ENCODE results near the gene ZNF438.
"Not testable (repeated sequence)": the region's sequence is repeated elsewhere in the genome, so short reads cannot be mapped to it uniquely, and the experiment has no call there.

Gene ZNF438

DNA sequence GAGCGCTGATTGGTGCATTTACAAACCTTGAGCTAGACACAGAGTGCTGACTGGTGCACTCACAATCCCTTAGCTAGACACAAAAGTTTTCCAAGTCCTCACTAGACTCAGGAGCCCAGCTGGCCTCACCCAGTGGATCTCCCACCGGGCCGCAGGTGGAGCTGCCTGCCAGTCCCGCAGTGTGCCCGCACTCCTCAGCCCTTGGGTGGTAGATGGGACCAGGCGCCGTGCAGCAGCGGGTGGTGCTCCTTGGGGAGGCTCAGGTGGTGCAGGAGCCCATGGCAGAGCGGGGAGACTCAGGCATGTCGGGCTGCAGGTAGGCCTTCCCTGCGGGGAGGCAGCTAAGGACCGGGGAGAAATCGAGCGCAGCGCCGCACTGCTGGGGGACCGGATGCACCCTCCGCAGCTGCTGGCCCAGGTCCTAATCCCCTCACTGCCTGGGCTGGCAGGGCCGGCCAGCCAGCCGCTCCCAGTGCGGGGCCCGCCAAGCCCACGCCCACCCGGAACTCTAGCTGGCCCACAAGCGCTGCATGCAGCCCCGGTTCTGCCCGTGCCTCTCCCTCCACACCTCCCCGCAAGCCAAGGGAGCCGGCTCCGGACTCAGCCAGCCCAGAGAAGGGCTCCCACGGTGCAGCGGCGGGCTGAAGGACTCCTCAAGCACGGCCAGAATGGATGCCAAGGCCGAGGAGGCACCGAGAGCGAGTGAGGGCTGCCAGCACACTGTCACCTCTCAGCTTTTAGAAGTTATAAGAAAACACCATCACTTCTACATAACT lies 128.9 kb downstream of the ZNF438 start:
- DNase-seq (ENCODE audit: extremely low read depth, low read depth) = no peak
- TF ChIP-seq, protein P1, sequence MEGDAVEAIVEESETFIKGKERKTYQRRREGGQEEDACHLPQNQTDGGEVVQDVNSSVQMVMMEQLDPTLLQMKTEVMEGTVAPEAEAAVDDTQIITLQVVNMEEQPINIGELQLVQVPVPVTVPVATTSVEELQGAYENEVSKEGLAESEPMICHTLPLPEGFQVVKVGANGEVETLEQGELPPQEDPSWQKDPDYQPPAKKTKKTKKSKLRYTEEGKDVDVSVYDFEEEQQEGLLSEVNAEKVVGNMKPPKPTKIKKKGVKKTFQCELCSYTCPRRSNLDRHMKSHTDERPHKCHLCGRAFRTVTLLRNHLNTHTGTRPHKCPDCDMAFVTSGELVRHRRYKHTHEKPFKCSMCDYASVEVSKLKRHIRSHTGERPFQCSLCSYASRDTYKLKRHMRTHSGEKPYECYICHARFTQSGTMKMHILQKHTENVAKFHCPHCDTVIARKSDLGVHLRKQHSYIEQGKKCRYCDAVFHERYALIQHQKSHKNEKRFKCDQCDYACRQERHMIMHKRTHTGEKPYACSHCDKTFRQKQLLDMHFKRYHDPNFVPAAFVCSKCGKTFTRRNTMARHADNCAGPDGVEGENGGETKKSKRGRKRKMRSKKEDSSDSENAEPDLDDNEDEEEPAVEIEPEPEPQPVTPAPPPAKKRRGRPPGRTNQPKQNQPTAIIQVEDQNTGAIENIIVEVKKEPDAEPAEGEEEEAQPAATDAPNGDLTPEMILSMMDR (IDR thresholded peaks at IDR 0.05; ENCODE audit: low read depth, low read length) = no peak

DNA sequence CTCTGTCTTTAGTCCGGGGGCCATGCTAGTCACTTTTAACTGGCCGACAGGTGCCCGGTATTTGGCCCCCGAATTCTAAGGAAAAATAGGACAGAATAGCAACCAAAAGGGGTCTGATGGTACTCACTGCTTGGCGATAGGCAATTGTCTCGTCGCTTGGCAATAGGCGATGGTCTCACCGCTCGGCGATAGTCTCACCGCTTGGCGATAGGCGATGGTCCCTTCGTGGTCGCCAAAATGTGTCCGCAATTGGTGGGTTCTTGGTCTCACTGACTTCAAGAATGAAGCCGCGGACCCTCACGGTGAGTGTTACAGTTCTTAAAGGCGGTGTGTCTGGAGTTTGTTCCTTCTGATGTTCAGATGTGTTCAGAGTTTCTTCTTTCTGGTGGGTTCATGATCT lies 130.2 kb downstream of the ZNF438 start:
- DNase-seq (ENCODE audit: extremely low read depth, low read depth) = not testable (repeated sequence)

DNA sequence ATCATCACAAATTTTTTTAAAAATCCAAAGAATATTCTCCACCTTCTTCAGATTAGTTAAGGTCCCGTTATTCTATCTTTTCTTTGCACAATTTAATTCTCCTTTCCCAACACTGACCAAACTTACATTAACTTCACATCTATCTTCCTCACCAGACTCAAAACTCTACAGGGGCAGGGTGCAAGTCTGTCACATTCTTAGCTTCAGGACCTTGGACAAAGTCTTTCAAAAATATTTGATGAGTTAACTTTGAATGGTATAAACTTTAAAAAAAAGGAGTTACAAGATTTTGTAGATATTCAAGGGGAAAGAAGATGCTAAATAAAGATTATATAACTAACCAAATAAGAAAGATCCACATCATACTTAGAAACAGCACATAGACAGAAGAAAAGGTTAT lies 132.7 kb downstream of the ZNF438 start:
- TF ChIP-seq, protein P1 (IDR thresholded peaks at IDR 0.05; ENCODE audit: low read depth, low read length) = no peak
- no peak for DNase-seq (ENCODE audit: extremely low read depth, low read depth)

DNA sequence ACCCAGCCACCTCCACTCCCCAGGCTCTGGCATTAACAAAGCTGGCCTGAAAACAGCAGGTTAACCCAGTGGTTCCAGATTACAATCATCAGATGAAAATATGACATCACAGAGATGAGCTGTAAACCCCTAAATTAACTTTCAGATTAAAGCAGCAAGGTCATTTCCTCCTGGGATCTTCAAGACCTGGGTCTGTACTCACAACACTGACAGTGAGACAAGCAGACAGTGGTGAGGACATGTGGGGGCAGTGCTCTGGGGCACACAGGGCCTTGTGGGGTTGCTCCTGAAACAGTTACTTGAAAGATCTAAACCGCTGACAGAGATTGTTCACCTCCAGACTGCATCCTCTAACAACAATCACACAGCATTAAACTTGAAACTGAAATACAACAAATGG lies 134.1 kb downstream of the ZNF438 start:
- no peak for DNase-seq (ENCODE audit: extremely low read depth, low read depth)
- TF ChIP-seq, protein P1 (IDR thresholded peaks at IDR 0.05; ENCODE audit: low read depth, low read length) = no peak

DNA sequence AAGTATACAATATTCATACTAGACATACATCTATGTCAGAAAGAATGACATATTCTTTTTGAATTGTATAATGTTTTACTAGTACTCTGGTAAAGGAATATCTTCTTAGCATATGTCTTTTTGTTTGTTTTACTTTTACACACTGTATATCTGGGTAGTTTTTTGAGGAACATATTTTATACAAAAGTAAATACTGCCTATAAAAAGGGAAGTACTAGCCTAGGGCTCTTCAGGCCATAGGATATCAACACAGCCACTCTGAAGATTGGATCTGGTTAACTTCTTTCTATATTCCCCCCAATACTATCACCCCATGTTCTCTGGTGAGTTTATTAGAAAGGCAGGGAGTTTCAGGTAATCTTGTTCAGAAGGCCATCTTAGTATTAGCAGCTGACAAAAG lies 134.6 kb downstream of the ZNF438 start:
- TF ChIP-seq, protein P1 (IDR thresholded peaks at IDR 0.05; ENCODE audit: low read depth, low read length) = no peak
- DNase-seq (ENCODE audit: extremely low read depth, low read depth) = no peak

DNA sequence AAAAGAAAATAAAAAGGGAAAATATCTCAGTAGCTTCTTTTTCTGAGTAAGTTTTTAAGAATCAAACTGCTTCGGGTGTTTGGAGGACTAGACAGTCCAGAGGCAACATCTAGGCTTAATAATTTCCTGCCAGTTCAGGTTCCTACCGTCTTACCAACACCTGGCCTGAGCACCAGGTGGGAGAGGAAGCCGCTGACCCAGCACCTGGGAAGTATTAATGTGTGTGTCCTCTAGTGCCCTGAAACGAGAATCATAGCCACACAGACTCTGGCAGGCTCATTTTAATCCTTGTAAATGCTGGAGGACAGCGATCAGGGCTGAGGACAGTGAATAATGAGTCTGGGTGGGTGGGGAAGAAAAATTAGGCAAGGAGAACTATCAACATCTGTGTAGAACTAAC lies 137.4 kb downstream of the ZNF438 start:
- TF ChIP-seq, protein P1 (IDR thresholded peaks at IDR 0.05; ENCODE audit: low read depth, low read length) = no peak

DNA sequence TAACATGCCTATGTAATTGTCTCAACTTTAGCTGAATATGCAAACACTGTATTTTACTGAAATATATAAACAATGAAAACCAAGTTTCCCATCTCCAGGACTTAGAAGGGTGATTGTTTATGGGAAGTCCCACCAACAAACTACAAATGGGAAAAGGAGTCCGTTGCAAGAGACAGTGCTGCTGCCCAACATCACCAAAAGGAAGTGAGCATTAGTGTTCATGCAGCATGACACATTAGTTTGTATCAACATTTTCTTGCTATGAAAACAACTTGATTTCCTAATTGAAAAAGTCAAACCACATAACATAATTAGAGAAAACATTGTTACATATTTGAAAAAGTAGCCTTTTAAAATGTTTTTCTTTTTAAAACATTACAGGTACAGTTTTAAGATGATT lies 138.5 kb downstream of the ZNF438 start:
- TF ChIP-seq, protein P1 (IDR thresholded peaks at IDR 0.05; ENCODE audit: low read depth, low read length) = no peak
- no peak for DNase-seq (ENCODE audit: extremely low read depth, low read depth)

More for the DNA sequence above, 137.4 kb downstream of the ZNF438 start:
- no peak for DNase-seq (ENCODE audit: extremely low read depth, low read depth)

DNA sequence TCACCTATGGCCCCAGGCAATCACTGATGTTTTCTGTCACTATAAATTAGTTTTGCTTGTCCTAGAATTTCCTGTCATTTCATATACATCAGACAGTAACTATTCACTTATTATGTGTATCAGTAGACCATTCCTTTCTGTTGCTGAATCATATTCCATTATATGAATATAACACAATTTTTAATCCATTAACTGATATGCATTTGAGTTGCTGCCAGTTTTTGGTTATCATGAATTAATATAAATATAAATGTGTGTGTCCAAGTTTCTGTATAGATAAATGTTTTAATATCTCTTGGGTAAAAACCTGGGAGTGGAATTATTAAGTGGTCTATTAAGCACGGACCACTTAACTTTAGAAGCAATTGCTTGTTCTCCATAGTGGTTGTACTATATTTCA lies 143.8 kb downstream of the ZNF438 start:
- DNase-seq (ENCODE audit: extremely low read depth, low read depth) = no peak
- TF ChIP-seq, protein P1 (IDR thresholded peaks at IDR 0.05; ENCODE audit: low read depth, low read length) = no peak
